H7 (cell line): ENCODE results near the gene DYNC1I2. TPM values are rescaled to one million over a fixed set of nuclear protein-coding genes. Genes with fewer than 3 reads are reported as not detected.

ENCODE experiments used
- DNase-seq: peaks from one replicate; pipeline ENCODE4 v3.0.0; 2012
- H3K27me3 ChIP-seq: 2 replicates; pipeline ENCODE4 v1.6.0; 2011; ENCODE audit warnings: mild to moderate bottlenecking, low read length; ENCODE audit not compliant: control insufficient read depth, insufficient read depth
- H3K36me3 ChIP-seq: replicated peaks from 2 replicates; pipeline ENCODE4 v1.5.1; 2011; ENCODE audit warnings: low read length; ENCODE audit not compliant: control insufficient read depth, insufficient read depth
- H3K4me3 ChIP-seq: 2 replicates; pipeline ENCODE4 v1.5.1; 2011; ENCODE audit warnings: low read depth, mild to moderate bottlenecking, control low read depth, low read length, moderate library complexity; ENCODE audit not compliant: insufficient read depth
- total RNA-seq: library from RNA; depleted of rRNA; stranded (reverse); fragments of >200 nt; shearing (Covaris generic); gene quantifications from 2 replicates; pipeline ENCODE4 v1.2.3, GENCODE V29; 2014; rRNA removed

Gene DYNC1I2
- total RNA-seq, 1 experiment from 2014 or later = 80.2 TPM

GRCh38 chr2:171778515-171778914, 91.2 kb downstream of the DYNC1I2 start:
- no peak for DNase-seq
- Histone ChIP-seq H3K4me3 (no peak overlapping the region), H3K27me3 (no peaks in the 10 kb centered on the region)

DNA sequence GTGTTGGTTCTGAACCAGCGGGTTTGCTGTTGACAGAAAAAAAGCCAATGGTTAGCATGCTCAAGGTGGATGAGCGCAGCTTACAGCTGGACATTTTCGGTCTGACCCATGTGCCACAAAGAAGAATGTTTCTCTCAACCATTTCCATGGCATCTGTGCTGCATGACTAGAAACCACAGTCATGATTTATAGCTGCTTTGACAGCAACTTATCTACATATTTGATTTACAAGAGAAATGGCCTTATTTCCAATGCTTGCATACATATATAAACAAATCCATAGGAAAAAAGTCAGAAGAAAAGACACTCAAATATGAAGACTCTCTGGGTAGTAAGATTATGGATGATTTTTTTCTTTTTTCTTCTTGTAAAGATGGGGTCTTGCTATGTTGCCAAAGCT, 98.2 kb downstream of the DYNC1I2 start:
- no peak for DNase-seq
- Histone ChIP-seq H3K4me3 (no peak overlapping the region), H3K27me3 (no peaks in the 10 kb centered on the region), H3K36me3 (peaks cover 2% of the 10 kb centered on the region)

More at GRCh38 chr2:171778515-171778914, 91.2 kb downstream of the DYNC1I2 start:
- no peaks in the 10 kb centered on the region for H3K36me3 ChIP-seq

DNA sequence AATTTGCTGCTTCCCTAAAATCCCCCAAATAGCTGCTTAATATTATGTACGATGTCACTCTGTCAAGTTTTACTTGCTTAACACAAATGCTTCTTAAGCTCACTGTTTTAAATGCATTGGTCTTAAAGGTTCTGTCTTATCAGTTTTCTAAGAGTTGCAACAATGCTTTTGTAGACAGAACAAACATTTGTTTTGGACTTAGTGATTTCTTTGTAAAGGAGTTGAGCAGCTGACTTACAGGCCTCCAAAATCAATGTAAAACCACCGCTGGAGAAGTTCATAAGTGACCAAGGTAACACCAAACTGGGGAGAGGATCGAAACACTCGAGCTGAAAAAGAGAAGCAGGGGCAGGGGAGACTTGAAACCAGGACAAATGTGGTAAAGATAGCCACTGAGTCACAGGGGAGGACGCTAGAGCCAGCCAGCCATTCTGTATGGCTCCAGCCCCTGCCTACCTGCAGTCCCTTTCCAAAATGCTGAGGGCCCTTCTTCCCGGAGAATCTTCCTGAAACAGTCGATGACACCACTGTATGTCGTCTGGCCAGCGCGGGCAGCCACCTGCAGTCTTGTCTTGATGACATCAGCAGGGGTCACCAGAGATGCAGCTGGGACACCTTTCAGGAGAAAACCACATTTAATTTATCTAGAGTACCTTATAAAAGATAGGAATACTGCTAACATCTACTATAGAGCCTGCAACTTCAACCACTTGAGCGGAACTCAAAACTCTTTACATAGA, 100.2 kb downstream of the DYNC1I2 start:
- Histone ChIP-seq H3K27me3 (no peaks in the 10 kb centered on the region), H3K36me3 (peaks cover 2% of the 10 kb centered on the region), H3K4me3 (no peak overlapping the region)
- DNase-seq = no peak

DNA sequence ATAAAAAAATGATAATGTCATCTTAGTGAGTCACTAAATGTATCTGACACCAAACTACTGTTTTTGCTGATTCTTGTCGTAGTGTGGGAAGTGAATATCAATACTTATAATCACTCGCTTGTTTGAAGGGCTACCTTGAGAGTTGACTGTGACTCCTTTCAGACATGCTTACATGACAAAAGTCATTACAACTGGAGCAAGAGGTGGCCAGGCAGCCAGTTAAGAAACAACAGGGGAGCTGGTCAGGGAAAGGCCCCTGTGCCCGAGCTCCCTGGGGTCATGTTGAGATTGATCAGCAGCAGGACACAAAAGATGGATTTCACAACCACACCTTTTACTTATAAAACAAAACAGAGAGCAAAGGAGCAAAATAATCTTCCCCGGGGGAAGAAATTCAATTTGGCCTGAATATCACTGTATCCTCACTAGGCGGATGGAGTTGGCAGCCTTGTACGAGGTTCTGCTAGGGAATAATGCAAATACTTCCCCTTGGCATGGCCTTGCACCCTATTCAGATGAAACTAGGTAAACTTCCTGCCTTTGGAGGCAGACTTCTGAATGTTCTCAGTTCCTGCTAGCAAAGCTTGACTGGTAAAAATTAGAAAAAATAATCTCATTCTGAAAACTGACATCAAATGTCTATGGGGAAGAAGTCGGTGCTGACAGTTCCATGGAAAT, 101.2 kb downstream of the DYNC1I2 start:
- Histone ChIP-seq H3K27me3 (no peaks in the 10 kb centered on the region), H3K36me3 (peaks cover 2% of the 10 kb centered on the region), H3K4me3 (no peak overlapping the region)
- peak; percentile 23 for DNase-seq

DNA sequence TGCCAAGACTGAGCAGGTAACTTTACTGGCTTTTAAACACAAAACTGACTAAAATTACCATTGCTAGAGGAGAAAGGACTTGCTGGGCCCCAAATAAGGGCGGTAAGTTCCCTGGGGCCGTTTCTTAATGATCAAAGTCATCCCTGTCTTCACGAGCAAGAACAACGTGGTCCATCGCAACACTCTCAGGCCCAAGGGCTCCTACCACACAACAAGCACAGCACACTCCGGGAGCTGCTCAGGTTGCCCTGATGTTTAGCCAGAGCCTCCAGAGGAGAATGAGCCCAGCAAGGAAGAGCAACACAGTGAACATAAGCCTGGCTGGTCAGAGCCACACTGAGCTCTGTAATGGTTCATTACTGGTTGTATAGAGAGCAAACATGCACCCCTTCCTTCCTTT, 102.7 kb downstream of the DYNC1I2 start:
- Histone ChIP-seq H3K4me3 (no peak overlapping the region), H3K36me3 (peaks cover 2% of the 10 kb centered on the region), H3K27me3 (no peaks in the 10 kb centered on the region)
- no peak for DNase-seq

DNA sequence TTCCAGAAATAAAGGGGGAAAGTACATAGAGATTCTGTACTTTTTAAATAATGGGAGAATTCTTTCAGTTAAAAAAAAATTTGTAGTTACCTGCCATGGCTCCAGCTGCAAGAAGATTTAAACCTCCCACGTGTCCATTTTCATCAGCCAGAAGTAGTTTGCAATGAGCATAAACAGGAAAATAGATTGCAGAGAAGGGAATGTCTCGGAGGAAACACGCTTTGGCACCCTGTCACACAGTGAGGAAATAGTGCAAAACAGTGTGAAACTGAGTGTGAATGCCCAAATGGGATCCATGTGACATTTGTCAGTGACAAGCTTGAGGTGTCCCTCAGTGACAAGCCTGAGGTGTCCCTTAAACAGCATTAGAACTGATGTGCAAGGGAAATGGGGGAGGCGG, 104.1 kb downstream of the DYNC1I2 start:
- DNase-seq = no peak
- H3K27me3 ChIP-seq = no peaks in the 10 kb centered on the region
- H3K4me3 ChIP-seq = no peak overlapping the region
- no peaks in the 10 kb centered on the region; the same call in 1 of the 2 replicates for H3K36me3 ChIP-seq

GRCh38 chr2:171792157-171792556, 104.9 kb downstream of the DYNC1I2 start:
- H3K4me3 ChIP-seq = no peak overlapping the region
- no peaks in the 10 kb centered on the region; the same call in 1 of the 2 replicates for H3K36me3 ChIP-seq
- no peak for DNase-seq
- no peaks in the 10 kb centered on the region for H3K27me3 ChIP-seq

GRCh38 chr2:171792886-171793580, 105.8 kb downstream of the DYNC1I2 start:
- no peak for DNase-seq
- H3K27me3 ChIP-seq = no peaks in the 10 kb centered on the region
- H3K4me3 ChIP-seq = no peak overlapping the region
- H3K36me3 ChIP-seq = no peaks in the 10 kb centered on the region; the same call in 1 of the 2 replicates

GRCh38 chr2:171793691-171794678, 106.7 kb downstream of the DYNC1I2 start:
- no peaks in the 10 kb centered on the region for H3K27me3 ChIP-seq
- no peak overlapping the region for H3K4me3 ChIP-seq
- no peaks in the 10 kb centered on the region; the same call in 1 of the 2 replicates for H3K36me3 ChIP-seq
- no peak for DNase-seq

GRCh38 chr2:171794918-171795317, 107.6 kb downstream of the DYNC1I2 start:
- DNase-seq = peak; percentile 21
- no peaks in the 10 kb centered on the region for H3K27me3 ChIP-seq
- no peaks in the 10 kb centered on the region; the same call in 1 of the 2 replicates for H3K36me3 ChIP-seq
- no peak overlapping the region for H3K4me3 ChIP-seq

Other genes starting within 250 kb of the DYNC1I2 start
- 2.4 and 4.0 TPM in 2 replicates for gene CYBRD1, start 165.0 kb upstream of the DYNC1I2 start, total RNA-seq
- 11.3 and 12.2 TPM in 2 replicates for gene SLC25A12, start 206.8 kb downstream of the DYNC1I2 start, total RNA-seq
- gene HAT1, start 235.0 kb downstream of the DYNC1I2 start, total RNA-seq = 60.4 and 65.9 TPM in 2 replicates